Parathyroid adenoma (tissue), 2 donors: ENCODE results near the gene RNF169.
A peak's percentile ranks its signal among the peaks of the same experiment; 100 is the strongest.

ENCODE experiments used
- H2AFZ ChIP-seq: fragments of 300-600 bp; sonication (generic); one replicate; pipeline ENCODE4 v1.7.0; 2017; ENCODE audit warnings: antibody characterized with exemption, mild to moderate bottlenecking
- H3K27ac ChIP-seq: fragments of 300-600 bp; sonication (generic); one replicate; pipeline ENCODE4 v1.7.0; 2017
- H3K27me3 ChIP-seq: fragments of 300-600 bp; sonication (generic); one replicate; pipeline ENCODE4 v1.7.0; 2017; ENCODE audit warnings: low read length; ENCODE audit not compliant: control insufficient read depth, insufficient read depth
- H3K36me3 ChIP-seq: fragments of 300-600 bp; sonication (generic); one replicate; pipeline ENCODE4 v1.7.0; 2017; ENCODE audit warnings: low read length; ENCODE audit not compliant: control insufficient read depth, insufficient read depth
- H3K4me1 ChIP-seq: fragments of 300-600 bp; sonication (generic); one replicate; pipeline ENCODE4 v1.7.0; 2017; ENCODE audit warnings: control low read depth
- H3K4me2 ChIP-seq: fragments of 300-600 bp; sonication (generic); one replicate; pipeline ENCODE4 v1.7.0; 2017; ENCODE audit warnings: low read length
- H3K4me3 ChIP-seq: fragments of 300-600 bp; sonication (generic); one replicate; pipeline ENCODE4 v1.7.0; 2017; ENCODE audit warnings: low read depth, low read length
- H3K79me2 ChIP-seq: fragments of 300-600 bp; sonication (generic); one replicate; pipeline ENCODE4 v1.7.0; 2017; ENCODE audit warnings: control low read depth
- H3K9ac ChIP-seq: fragments of 300-600 bp; sonication (generic); one replicate; pipeline ENCODE4 v1.7.0; 2017; ENCODE audit warnings: mild to moderate bottlenecking
- H3K9me3 ChIP-seq: fragments of 300-600 bp; sonication (generic); one replicate; pipeline ENCODE4 v1.7.0; 2017; ENCODE audit warnings: low read length; ENCODE audit not compliant: control insufficient read depth
- CTCF ChIP-seq: fragments of 300-600 bp; sonication (generic); IDR thresholded peaks from one replicate; pipeline ENCODE4 v1.7.0; 2017; ENCODE audit warnings: antibody characterized with exemption, mild to moderate bottlenecking
- donor health status: primary hyperparathyroidism.

Gene RNF169

GRCh38 chr11:74863410-74863809 is 114.8 kb downstream of the RNF169 start:
- H3K27ac ChIP-seq: no peak overlapping the region
- no peaks in the 10 kb centered on the region for H3K4me1 ChIP-seq
- H3K4me3 ChIP-seq: no peak overlapping the region
- no peak overlapping the region for H2AFZ ChIP-seq
- no peaks in the 10 kb centered on the region for H3K27me3 ChIP-seq
- H3K36me3 ChIP-seq: no peaks in the 10 kb centered on the region
- no peak overlapping the region for H3K9ac ChIP-seq
- no peaks in the 10 kb centered on the region for H3K79me2 ChIP-seq
- no peaks in the 10 kb centered on the region for H3K9me3 ChIP-seq
- no peak for TF ChIP-seq CTCF
- no peak overlapping the region for H3K4me2 ChIP-seq

- Histone ChIP-seq H3K36me3 (no peaks in the 10 kb centered on the region), H3K4me2 (no peak overlapping the region), H3K4me3 (no peak overlapping the region), H3K79me2 (no peaks in the 10 kb centered on the region), H3K27ac (no peak overlapping the region), H3K9me3 (no peaks in the 10 kb centered on the region), H3K27me3 (no peaks in the 10 kb centered on the region), H3K4me1 (no peaks in the 10 kb centered on the region), H3K9ac (no peak overlapping the region), H2AFZ (no peak overlapping the region)
- TF ChIP-seq CTCF: no peak
Measured at GRCh38 chr11:74866557-74866956, 117.9 kb downstream of the RNF169 start.

GRCh38 chr11:74870485-74870884 is 121.8 kb downstream of the RNF169 start:
- Histone ChIP-seq H2AFZ (no peak overlapping the region), H3K9ac (no peak overlapping the region), H3K9me3 (no peaks in the 10 kb centered on the region), H3K27me3 (no peaks in the 10 kb centered on the region), H3K4me3 (no peak overlapping the region), H3K4me1 (no peaks in the 10 kb centered on the region), H3K79me2 (no peaks in the 10 kb centered on the region), H3K36me3 (no peaks in the 10 kb centered on the region), H3K4me2 (no peak overlapping the region), H3K27ac (no peak overlapping the region)
- no peak for TF ChIP-seq CTCF

GRCh38 chr11:74871037-74871436 is 122.4 kb downstream of the RNF169 start:
- no peak overlapping the region for H2AFZ ChIP-seq
- H3K4me1 ChIP-seq: no peaks in the 10 kb centered on the region
- H3K4me3 ChIP-seq: no peak overlapping the region
- H3K9me3 ChIP-seq: no peaks in the 10 kb centered on the region
- TF ChIP-seq CTCF: no peak
- no peaks in the 10 kb centered on the region for H3K27me3 ChIP-seq
- no peaks in the 10 kb centered on the region for H3K79me2 ChIP-seq
- no peak overlapping the region for H3K27ac ChIP-seq
- no peak overlapping the region for H3K4me2 ChIP-seq
- H3K9ac ChIP-seq: no peak overlapping the region
- H3K36me3 ChIP-seq: no peaks in the 10 kb centered on the region

- H3K36me3 ChIP-seq: no peaks in the 10 kb centered on the region
- H3K27me3 ChIP-seq: no peaks in the 10 kb centered on the region
- H3K9ac ChIP-seq: no peak overlapping the region
- TF ChIP-seq CTCF: peak; percentile 21
- H3K27ac ChIP-seq: no peak overlapping the region
- H3K9me3 ChIP-seq: no peaks in the 10 kb centered on the region
- H3K4me3 ChIP-seq: no peak overlapping the region
- no peak overlapping the region for H3K4me2 ChIP-seq
- H2AFZ ChIP-seq: no peak overlapping the region
- no peaks in the 10 kb centered on the region for H3K4me1 ChIP-seq
- no peaks in the 10 kb centered on the region for H3K79me2 ChIP-seq
Measured at GRCh38 chr11:74877132-74877531, 128.5 kb downstream of the RNF169 start.
